Loucy (cell line): ENCODE data around the gene FGD1.

Experiments
- H2AFZ ChIP-seq: fragments of 200-600 bp; sonication (generic); 2 replicates; pipeline ENCODE4 v1.6.0; 2016; ENCODE audit warnings: antibody characterized with exemption, mild to moderate bottlenecking, low read length, moderate library complexity
- H3F3A ChIP-seq: fragments of 200-600 bp; 2 replicates; pipeline ENCODE4 v1.6.0; 2016; ENCODE audit warnings: antibody characterized with exemption, low read depth, mild to moderate bottlenecking
- H3K27me3 ChIP-seq: fragments of 200-600 bp; sonication (generic); 2 replicates; pipeline ENCODE4 v1.6.1; 2014; ENCODE audit warnings: low read length, mild to moderate bottlenecking; ENCODE audit not compliant: insufficient read depth, poor library complexity, severe bottlenecking
- H3K36me3 ChIP-seq: fragments of 200-600 bp; sonication (generic); 2 replicates; pipeline ENCODE4 v1.6.1; 2016; ENCODE audit warnings: low read length; ENCODE audit not compliant: insufficient read depth
- H3K4me1 ChIP-seq: fragments of 200-600 bp; sonication (generic); 2 replicates; pipeline ENCODE4 v1.5.1; 2014; ENCODE audit warnings: low read length, mild to moderate bottlenecking; ENCODE audit not compliant: insufficient read depth, poor library complexity, severe bottlenecking
- H3K4me2 ChIP-seq: fragments of 200-600 bp; sonication (generic); 2 replicates; pipeline ENCODE4 v1.6.0; 2014; ENCODE audit warnings: antibody characterized with exemption, low read length, low read depth, mild to moderate bottlenecking; ENCODE audit not compliant: poor library complexity, severe bottlenecking
- H3K4me3 ChIP-seq: fragments of 200-600 bp; sonication (generic); 2 replicates; pipeline ENCODE4 v1.5.1; 2014; ENCODE audit warnings: low read length, mild to moderate bottlenecking, mixed read lengths; ENCODE audit not compliant: poor library complexity, severe bottlenecking
- H3K79me2 ChIP-seq: fragments of 200-600 bp; sonication (generic); 2 replicates; pipeline ENCODE4 v1.6.1; 2014; ENCODE audit warnings: low read length; ENCODE audit not compliant: insufficient read depth
- H3K9ac ChIP-seq: fragments of 200-600 bp; sonication (generic); 2 replicates; pipeline ENCODE4 v1.6.0; 2014; ENCODE audit warnings: mild to moderate bottlenecking, low read depth, low read length, moderate library complexity; ENCODE audit not compliant: poor library complexity, severe bottlenecking
- H3K9me2 ChIP-seq: fragments of 200-600 bp; sonication (generic); replicated peaks from 2 replicates; pipeline ENCODE4 v1.6.1; 2016; ENCODE audit warnings: low read depth, low read length, mixed read lengths
- H3K9me3 ChIP-seq: fragments of 200-600 bp; sonication (generic); 2 replicates; pipeline ENCODE4 v1.6.1; 2014; ENCODE audit warnings: mild to moderate bottlenecking, antibody characterized with exemption, low read length, low read depth; ENCODE audit not compliant: insufficient read depth
- H4K20me1 ChIP-seq: fragments of 200-600 bp; sonication (generic); 2 replicates; pipeline ENCODE4 v1.6.0; 2014; ENCODE audit warnings: antibody characterized with exemption, low read length, mild to moderate bottlenecking; ENCODE audit not compliant: insufficient read depth, poor library complexity, severe bottlenecking
- EZH2phosphoT487 ChIP-seq: fragments of 200-600 bp; IDR thresholded peaks from 2 replicates; pipeline ENCODE4 v1.6.1; 2018; ENCODE audit warnings: antibody characterized with exemption, mild to moderate bottlenecking, moderate library complexity, borderline replicate concordance
- TF ChIP-seq, protein P1 (sequence below): fragments of 200-600 bp; sonication (generic); conservative IDR thresholded peaks from 2 replicates; pipeline ENCODE4 v1.5.1; 2014; ENCODE audit warnings: mild to moderate bottlenecking, antibody characterized with exemption, low read length

FGD1 gene

DNA sequence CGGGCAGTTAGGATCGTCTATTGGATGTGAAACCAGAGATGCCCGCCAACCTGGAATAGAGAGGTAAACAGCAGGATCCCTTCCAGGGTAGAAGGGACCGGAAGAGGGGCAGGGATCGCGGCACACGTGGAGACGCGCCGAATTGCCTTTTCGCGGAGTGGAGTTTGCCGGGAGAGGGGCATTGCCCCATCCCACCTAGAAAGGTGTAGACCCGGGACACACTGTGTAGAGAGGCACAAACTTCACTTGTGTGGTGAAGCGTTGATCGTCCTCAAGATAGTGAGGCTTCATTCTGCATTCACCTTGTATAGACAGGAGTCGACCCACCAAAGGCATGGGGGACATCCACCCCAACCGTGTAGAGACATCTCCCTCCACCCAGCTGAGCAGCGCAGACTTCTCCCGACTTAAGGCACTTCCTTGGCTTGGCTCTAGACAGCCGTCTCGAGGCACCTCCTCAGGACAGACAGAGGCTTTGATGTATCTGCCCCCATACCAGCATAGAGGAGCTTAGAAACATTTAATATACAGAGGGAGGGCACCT lies 34.4 kb upstream of the FGD1 start:
- Histone ChIP-seq H4K20me1 (peaks cover 4% of the 10 kb centered on the region), H3F3A (no peaks in the 10 kb centered on the region), H3K4me2 (peak overlapping the region; percentile 82), H3K27me3 (no peaks in the 10 kb centered on the region), H3K4me1 (peaks cover 8% of the 10 kb centered on the region), H3K4me3 (peak overlapping the region; percentile 90), H3K9ac (peak overlapping the region; percentile 90), H3K9me2 (no peaks in the 10 kb centered on the region), H2AFZ (peak overlapping the region; percentile 92), H3K79me2 (peaks cover 46% of the 10 kb centered on the region), H3K36me3 (no peaks in the 10 kb centered on the region), H3K9me3 (no peaks in the 10 kb centered on the region)
- TF ChIP-seq EZH2phosphoT487 = no peak
- TF ChIP-seq, protein P1, sequence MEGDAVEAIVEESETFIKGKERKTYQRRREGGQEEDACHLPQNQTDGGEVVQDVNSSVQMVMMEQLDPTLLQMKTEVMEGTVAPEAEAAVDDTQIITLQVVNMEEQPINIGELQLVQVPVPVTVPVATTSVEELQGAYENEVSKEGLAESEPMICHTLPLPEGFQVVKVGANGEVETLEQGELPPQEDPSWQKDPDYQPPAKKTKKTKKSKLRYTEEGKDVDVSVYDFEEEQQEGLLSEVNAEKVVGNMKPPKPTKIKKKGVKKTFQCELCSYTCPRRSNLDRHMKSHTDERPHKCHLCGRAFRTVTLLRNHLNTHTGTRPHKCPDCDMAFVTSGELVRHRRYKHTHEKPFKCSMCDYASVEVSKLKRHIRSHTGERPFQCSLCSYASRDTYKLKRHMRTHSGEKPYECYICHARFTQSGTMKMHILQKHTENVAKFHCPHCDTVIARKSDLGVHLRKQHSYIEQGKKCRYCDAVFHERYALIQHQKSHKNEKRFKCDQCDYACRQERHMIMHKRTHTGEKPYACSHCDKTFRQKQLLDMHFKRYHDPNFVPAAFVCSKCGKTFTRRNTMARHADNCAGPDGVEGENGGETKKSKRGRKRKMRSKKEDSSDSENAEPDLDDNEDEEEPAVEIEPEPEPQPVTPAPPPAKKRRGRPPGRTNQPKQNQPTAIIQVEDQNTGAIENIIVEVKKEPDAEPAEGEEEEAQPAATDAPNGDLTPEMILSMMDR = no peak

DNA sequence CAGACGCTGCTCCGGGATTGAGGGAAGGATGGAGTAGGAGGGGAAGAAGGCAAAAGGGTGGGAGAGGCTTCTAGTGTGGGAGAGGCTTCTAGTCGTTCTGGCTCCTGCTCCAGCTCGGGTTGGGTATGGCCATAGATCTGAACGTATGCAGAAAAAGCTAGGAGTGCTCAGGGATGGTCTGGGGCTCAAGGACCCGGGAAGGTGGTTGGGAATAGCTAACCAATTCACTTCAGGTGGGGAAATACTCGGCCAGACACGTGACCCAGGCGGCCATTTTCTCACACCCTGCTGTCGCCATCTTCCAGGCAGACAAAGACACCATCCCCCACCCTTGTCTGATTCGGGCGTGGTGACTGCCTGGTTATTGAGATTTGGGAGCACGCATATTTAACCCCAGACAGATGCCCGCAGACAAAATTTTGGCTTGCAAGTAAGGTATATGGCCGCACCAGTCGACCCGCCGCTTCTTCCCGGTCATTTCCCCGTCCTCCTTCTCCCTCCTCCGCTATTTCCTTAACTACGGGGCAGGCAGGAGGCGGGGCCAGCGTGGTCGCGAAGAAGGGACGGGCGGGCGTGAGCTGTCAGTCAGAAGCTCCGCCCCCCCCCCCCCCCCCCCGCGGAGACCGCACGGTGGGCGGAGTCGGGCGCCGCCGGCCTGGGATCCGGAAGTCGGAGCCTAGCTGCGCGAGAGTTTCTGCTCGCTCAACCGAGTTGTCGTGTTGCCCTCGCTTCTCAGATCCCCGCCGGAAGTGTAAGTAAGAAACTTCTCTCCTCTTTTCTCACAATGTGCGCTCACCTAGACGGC lies 33.7 kb upstream of the FGD1 start, which contains the start of gene GNL3L:
Gene GNL3L (plus strand): TSS at position 668 of the 805 bp plus-strand sequence. CDS start 2,348 bp downstream, outside the sequence.
- Histone ChIP-seq H3F3A (no peaks in the 10 kb centered on the region), H2AFZ (peak within 1 kb of the TSS; percentile 92), H3K4me2 (peak within 1 kb of the TSS; percentile 88), H3K9me2 (no peaks in the 10 kb centered on the region), H3K36me3 (no peaks in the 10 kb centered on the region), H3K27me3 (no peaks in the 10 kb centered on the region), H4K20me1 (peaks cover 4% of the 10 kb centered on the region), H3K79me2 (peaks cover 44% of the 10 kb centered on the region), H3K4me3 (peak within 1 kb of the TSS; percentile 90), H3K9me3 (no peaks in the 10 kb centered on the region), H3K4me1 (peaks cover 8% of the 10 kb centered on the region), H3K9ac (peak within 1 kb of the TSS; percentile 90)
- TF ChIP-seq EZH2phosphoT487 = no peak
- TF ChIP-seq, protein P1 = no peak

DNA sequence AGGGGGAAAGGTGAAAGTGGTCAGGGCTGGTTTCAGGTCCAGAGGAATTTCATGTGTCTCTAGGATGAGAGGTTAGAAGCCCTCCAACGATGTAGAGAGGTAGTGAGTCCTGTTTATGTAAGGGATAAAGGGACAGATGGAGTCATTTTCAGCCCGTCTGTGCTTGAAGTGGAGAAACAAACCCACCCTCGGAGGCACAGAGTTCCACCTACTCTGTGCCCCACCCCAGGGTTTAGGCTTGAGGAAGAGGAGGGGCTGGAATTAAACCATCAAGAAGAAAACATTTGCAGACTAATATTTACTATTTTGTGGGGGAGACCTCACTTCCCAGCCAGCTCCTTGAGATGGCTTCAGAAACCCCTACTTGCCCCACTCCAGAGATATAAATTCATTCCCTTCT lies 33.1 kb upstream of the FGD1 start:
- Histone ChIP-seq H3F3A (no peaks in the 10 kb centered on the region), H3K27me3 (no peaks in the 10 kb centered on the region), H3K36me3 (no peaks in the 10 kb centered on the region), H3K4me1 (peaks cover 8% of the 10 kb centered on the region), H3K4me2 (peak overlapping the region; percentile 88), H3K9ac (peak overlapping the region; percentile 90), H3K79me2 (peaks cover 38% of the 10 kb centered on the region), H4K20me1 (peaks cover 4% of the 10 kb centered on the region), H3K4me3 (peak overlapping the region; percentile 74), H3K9me3 (no peaks in the 10 kb centered on the region), H3K9me2 (no peaks in the 10 kb centered on the region), H2AFZ (peak overlapping the region; percentile 77)
- TF ChIP-seq EZH2phosphoT487 = no peak
- TF ChIP-seq, protein P1 = no peak
